ENCODE data around the gene NFXL1.

Gene NFXL1

GRCh38 chr4:47862297-47862696, 52.1 kb downstream of the NFXL1 start:
- H3K9me3 ChIP-seq (ENCODE audit: control insufficient read depth, insufficient read depth, low read length), result no peaks in the 10 kb centered on the region
- no peak overlapping the region for H3K4me3 ChIP-seq (ENCODE audit: low read length)
- H3K27ac ChIP-seq (ENCODE audit: low read depth, low read length), result no peak overlapping the region
- H4K20me1 ChIP-seq (ENCODE audit: control insufficient read depth, insufficient read depth, low read depth, low read length), result no peaks in the 10 kb centered on the region
- H3K79me2 ChIP-seq (ENCODE audit: control insufficient read depth, low read length), result no peaks in the 10 kb centered on the region
- H3K4me1 ChIP-seq (ENCODE audit: control insufficient read depth, low read length), result peaks cover 6% of the 10 kb centered on the region; the same call in 1 of the 2 replicates
- no peaks in the 10 kb centered on the region for H3K9me2 ChIP-seq (replicated peaks; ENCODE audit: control insufficient read depth, low read length)
- H3K36me3 ChIP-seq (ENCODE audit: control insufficient read depth, low read length), result peaks cover 28% of the 10 kb centered on the region
- H3K27me3 ChIP-seq (ENCODE audit: control insufficient read depth, low read length), result no peaks in the 10 kb centered on the region
- H3K4me2 ChIP-seq (ENCODE audit: low read length), result no peak overlapping the region
- H3F3A ChIP-seq (ENCODE audit: control insufficient read depth, insufficient read depth), result no peaks in the 10 kb centered on the region
- no peak for TF ChIP-seq EZH2phosphoT487 (IDR thresholded peaks at IDR 0.05; ENCODE audit: borderline replicate concordance, low read length)
- no peak for TF ChIP-seq CTCF (IDR thresholded peaks at IDR 0.05; ENCODE audit: low read depth, low read length, poor library complexity, severe bottlenecking)

- Histone ChIP-seq H3K4me1 (ENCODE audit: control insufficient read depth, low read length) (peaks cover 6% of the 10 kb centered on the region; the same call in 1 of the 2 replicates), H3K36me3 (ENCODE audit: control insufficient read depth, low read length) (peaks cover 24% of the 10 kb centered on the region), H3K27ac (ENCODE audit: low read depth, low read length) (no peak overlapping the region), H3K9me2 (replicated peaks; ENCODE audit: control insufficient read depth, low read length) (no peaks in the 10 kb centered on the region), H4K20me1 (ENCODE audit: control insufficient read depth, insufficient read depth, low read depth, low read length) (no peaks in the 10 kb centered on the region), H3K4me2 (ENCODE audit: low read length) (no peak overlapping the region), H3F3A (ENCODE audit: control insufficient read depth, insufficient read depth) (no peaks in the 10 kb centered on the region), H3K79me2 (ENCODE audit: control insufficient read depth, low read length) (no peaks in the 10 kb centered on the region), H3K9me3 (ENCODE audit: control insufficient read depth, insufficient read depth, low read length) (no peaks in the 10 kb centered on the region), H3K27me3 (ENCODE audit: control insufficient read depth, low read length) (no peaks in the 10 kb centered on the region), H3K4me3 (ENCODE audit: low read length) (no peak overlapping the region)
- no peak for TF ChIP-seq EZH2phosphoT487 (IDR thresholded peaks at IDR 0.05; ENCODE audit: borderline replicate concordance, low read length)
- TF ChIP-seq CTCF (IDR thresholded peaks at IDR 0.05; ENCODE audit: low read depth, low read length, poor library complexity, severe bottlenecking), result no peak
Observed at GRCh38 chr4:47860305-47860704, 54.1 kb downstream of the NFXL1 start.

GRCh38 chr4:47858006-47858405, 56.4 kb downstream of the NFXL1 start:
- Histone ChIP-seq H3F3A (ENCODE audit: control insufficient read depth, insufficient read depth) (no peaks in the 10 kb centered on the region), H3K4me3 (ENCODE audit: low read length) (no peak overlapping the region), H3K4me1 (ENCODE audit: control insufficient read depth, low read length) (peaks cover 6% of the 10 kb centered on the region; the same call in 1 of the 2 replicates), H3K9me2 (replicated peaks; ENCODE audit: control insufficient read depth, low read length) (no peaks in the 10 kb centered on the region), H4K20me1 (ENCODE audit: control insufficient read depth, insufficient read depth, low read depth, low read length) (no peaks in the 10 kb centered on the region), H3K4me2 (ENCODE audit: low read length) (no peak overlapping the region), H3K27ac (ENCODE audit: low read depth, low read length) (no peak overlapping the region), H3K36me3 (ENCODE audit: control insufficient read depth, low read length) (peaks cover 31% of the 10 kb centered on the region), H3K27me3 (ENCODE audit: control insufficient read depth, low read length) (no peaks in the 10 kb centered on the region), H3K9me3 (ENCODE audit: control insufficient read depth, insufficient read depth, low read length) (no peaks in the 10 kb centered on the region), H3K79me2 (ENCODE audit: control insufficient read depth, low read length) (no peaks in the 10 kb centered on the region)
- TF ChIP-seq EZH2phosphoT487 (IDR thresholded peaks at IDR 0.05; ENCODE audit: borderline replicate concordance, low read length), result no peak
- no peak for TF ChIP-seq CTCF (IDR thresholded peaks at IDR 0.05; ENCODE audit: low read depth, low read length, poor library complexity, severe bottlenecking)

Data from DOHH2 (cell line).